HG03095 (cell line): ENCODE results near the gene PRRT2.
"Not testable (repeated sequence)": the region's sequence is repeated elsewhere in the genome, so short reads cannot be mapped to it uniquely, and the experiment has no call there.

Experiments
- ATAC-seq: cut with Tn5 transposase; IDR thresholded peaks from one replicate; pipeline ENCODE4 v1.9.1; 2021; ENCODE audit warnings: moderate library complexity; ENCODE audit not compliant: unreplicated experiment

The PRRT2 gene

GRCh38 chr16:29831490-29831889 is 19.5 kb downstream of the PRRT2 start:
- no peak for ATAC-seq

- ATAC-seq: not testable (repeated sequence)
Measured at GRCh38 chr16:29833219-29833618, 21.2 kb downstream of the PRRT2 start.

GRCh38 chr16:29834079-29834478 is 22.1 kb downstream of the PRRT2 start:
- no peak for ATAC-seq

- no peak for ATAC-seq
Measured at GRCh38 chr16:29835926-29836325, 23.9 kb downstream of the PRRT2 start.

- ATAC-seq: no peak
Measured at GRCh38 chr16:29836623-29837022, 24.6 kb downstream of the PRRT2 start.

- ATAC-seq: no peak
Measured at GRCh38 chr16:29837841-29838240, 25.8 kb downstream of the PRRT2 start.

GRCh38 chr16:29839822-29840221 is 27.8 kb downstream of the PRRT2 start:
- no peak for ATAC-seq

- ATAC-seq: no peak
Measured at GRCh38 chr16:29840240-29840639, 28.2 kb downstream of the PRRT2 start.

GRCh38 chr16:29841631-29842030 is 29.6 kb downstream of the PRRT2 start:
- ATAC-seq: no peak

GRCh38 chr16:29842732-29843346 is 30.8 kb downstream of the PRRT2 start:
- ATAC-seq: no peak

GRCh38 chr16:29843931-29844330 is 31.9 kb downstream of the PRRT2 start:
- ATAC-seq: no peak

- no peak for ATAC-seq
Measured at GRCh38 chr16:29844575-29845331, 32.8 kb downstream of the PRRT2 start.

- ATAC-seq: no peak
Measured at GRCh38 chr16:29845656-29846055, 33.7 kb downstream of the PRRT2 start.

- peak; percentile 60 for ATAC-seq
Measured at GRCh38 chr16:29848420-29849297, 36.7 kb downstream of the PRRT2 start.

GRCh38 chr16:29849505-29849904 is 37.5 kb downstream of the PRRT2 start:
- no peak for ATAC-seq

GRCh38 chr16:29850998-29851397 is 39.0 kb downstream of the PRRT2 start:
- ATAC-seq: no peak

- ATAC-seq: no peak
Measured at GRCh38 chr16:29852654-29853053, 40.7 kb downstream of the PRRT2 start.

GRCh38 chr16:29854520-29855100 is 42.6 kb downstream of the PRRT2 start:
- no peak for ATAC-seq

- ATAC-seq: no peak
Measured at GRCh38 chr16:29857133-29857760, 45.3 kb downstream of the PRRT2 start.

- no peak for ATAC-seq
Measured at GRCh38 chr16:29858149-29858849, 46.3 kb downstream of the PRRT2 start.
